HG02798 (cell line): ENCODE results near the gene ATF7IP2.
"Not testable (repeated sequence)": the region's sequence is repeated elsewhere in the genome, so short reads cannot be mapped to it uniquely, and the experiment has no call there.

Source experiments
- ATAC-seq: cut with Tn5 transposase; IDR thresholded peaks from one replicate; pipeline ENCODE4 v1.9.1; 2021; ENCODE audit warnings: mild to moderate bottlenecking; ENCODE audit not compliant: unreplicated experiment, poor library complexity

The ATF7IP2 gene

GRCh38 chr16:10504404-10504885 lies 118.6 kb downstream of the ATF7IP2 start:
- ATAC-seq: no peak

GRCh38 chr16:10505286-10505685 lies 119.4 kb downstream of the ATF7IP2 start:
- not testable (repeated sequence) for ATAC-seq

GRCh38 chr16:10509534-10510025 lies 123.7 kb downstream of the ATF7IP2 start:
- ATAC-seq: peak; percentile 79

- ATAC-seq: no peak
Observed at GRCh38 chr16:10510279-10510678, 124.4 kb downstream of the ATF7IP2 start.

- ATAC-seq: no peak
Observed at GRCh38 chr16:10511829-10512228, 126.0 kb downstream of the ATF7IP2 start.

- ATAC-seq: no peak
Observed at GRCh38 chr16:10514369-10515055, 128.7 kb downstream of the ATF7IP2 start.

GRCh38 chr16:10517868-10518267 lies 132.0 kb downstream of the ATF7IP2 start:
- no peak for ATAC-seq

GRCh38 chr16:10518479-10519041 lies 132.7 kb downstream of the ATF7IP2 start:
- ATAC-seq: no peak

GRCh38 chr16:10519297-10519696 lies 133.4 kb downstream of the ATF7IP2 start:
- ATAC-seq: no peak

- ATAC-seq: no peak
Observed at GRCh38 chr16:10519929-10520868, 134.3 kb downstream of the ATF7IP2 start.

GRCh38 chr16:10520869-10521578 lies 135.2 kb downstream of the ATF7IP2 start:
- ATAC-seq: no peak

GRCh38 chr16:10521681-10522274 lies 135.9 kb downstream of the ATF7IP2 start:
- ATAC-seq: peak; percentile 35

- ATAC-seq: no peak
Observed at GRCh38 chr16:10522966-10523365, 137.1 kb downstream of the ATF7IP2 start.

GRCh38 chr16:10525214-10525825 lies 139.5 kb downstream of the ATF7IP2 start:
- no peak for ATAC-seq

- no peak for ATAC-seq
Observed at GRCh38 chr16:10526962-10527361, 141.1 kb downstream of the ATF7IP2 start.

GRCh38 chr16:10528635-10529034 lies 142.8 kb downstream of the ATF7IP2 start:
- ATAC-seq: no peak

GRCh38 chr16:10529895-10530669 lies 144.2 kb downstream of the ATF7IP2 start:
- no peak for ATAC-seq

- no peak for ATAC-seq
Observed at GRCh38 chr16:10530685-10531084, 144.8 kb downstream of the ATF7IP2 start.

GRCh38 chr16:10531582-10531981 lies 145.7 kb downstream of the ATF7IP2 start:
- no peak for ATAC-seq
